ENCODE results near the gene SFI1. TPM values are rescaled to one million over a fixed set of nuclear protein-coding genes. Genes with fewer than 3 reads are reported as not detected.

Gene SFI1
- total and polyA plus RNA-seq, 2 of the 4 experiments (the other 2 are of a cell fraction) = 9.9 to 12.0 TPM

- Histone ChIP-seq H3K14ac (replicated peaks; ENCODE audit: low read depth, low read length) (peak overlapping the region; percentile 77), H4K8ac (ENCODE audit: low read depth in 2 of 2, low read length in 2 of 2) (peak overlapping the region; percentile 41 to 80), H3K23ac (ENCODE audit: low read depth, low read length) (peak overlapping the region; percentile 20; the same call in 1 of the 2 replicates), H2AK9ac (replicated peaks; ENCODE audit: low read depth, low read length, poor library complexity) (peak overlapping the region; percentile 19), H3K9me1 (ENCODE audit: insufficient read depth, low read length) (peaks cover 15% of the 10 kb centered on the region), H2BK5ac (ENCODE audit: low read depth, low read length, poor library complexity, severe bottlenecking) (peak overlapping the region; percentile 97), H2BK120ac (ENCODE audit: low read depth, low read length) (peak overlapping the region; percentile 95), H3K9me3 (ENCODE audit: control insufficient read depth, insufficient read depth, low read length) (no peaks in the 10 kb centered on the region), H3K4me1 (ENCODE audit: control insufficient read depth, insufficient read depth, low read length) (peaks cover 22% of the 10 kb centered on the region), H3K4me3 (ENCODE audit: insufficient read depth, low read depth, low read length) (no peak overlapping the region), H2BK20ac (ENCODE audit: low read depth, low read length) (peak overlapping the region; percentile 91), H3K27me3 (ENCODE audit: control insufficient read depth, insufficient read depth, low read length) (no peaks in the 10 kb centered on the region), H4K91ac (ENCODE audit: insufficient read depth, low read depth, low read length) (peak overlapping the region; percentile 88), H3K56ac (ENCODE audit: extremely low read depth, insufficient read depth, low read length) (no peak overlapping the region), H4K20me1 (ENCODE audit: insufficient read depth, low read length) (no peaks in the 10 kb centered on the region), H3K4ac (ENCODE audit: low read depth, low read length) (peak overlapping the region; percentile 90), H2AFZ (replicated peaks; ENCODE audit: low read length, poor library complexity) (no peak overlapping the region), H3K18ac (ENCODE audit: low read depth, low read length) (peak overlapping the region; percentile 91), H3K79me1 (ENCODE audit: low read depth in 1 of 2, low read length in 2 of 2) (peaks cover 0 to 3% of the 10 kb centered on the region in 2 experiments; a peak in 1 of 4 replicates), H3K9ac (ENCODE audit: low read depth, low read length) (peak overlapping the region; percentile 45; the same call in 1 of the 2 replicates), H2BK15ac (ENCODE audit: low read depth, low read length) (peak overlapping the region; percentile 59; the same call in 2 of the 3 replicates), H2AK5ac (ENCODE audit: low read depth, low read length) (peak overlapping the region; percentile 57), H3K36me3 (ENCODE audit: control insufficient read depth, insufficient read depth, low read length) (peaks cover 4% of the 10 kb centered on the region), H4K5ac (ENCODE audit: low read depth, low read length) (peak overlapping the region; percentile 56), H3K4me2 (ENCODE audit: low read depth, low read length) (no peak overlapping the region), H3K27ac (ENCODE audit: insufficient read depth, low read length) (peak overlapping the region; percentile 96)
- DNase-seq = peak; percentile 87
- ATAC-seq (ENCODE audit: low read depth) = peak; percentile 66
- TF ChIP-seq CHD1 (IDR thresholded peaks at IDR 0.05; ENCODE audit: low read depth, low read length) = no peak
- TF ChIP-seq POLR2A (IDR thresholded peaks at IDR 0.05; ENCODE audit: low read depth, low read length) = no peak
- TF ChIP-seq USF2 (IDR thresholded peaks at IDR 0.05; ENCODE audit: low read depth, low read length) = no peak
- no peak for TF ChIP-seq MAZ (IDR thresholded peaks at IDR 0.05; ENCODE audit: borderline replicate concordance, low read depth, low read length)
- peak; percentile 59 for TF ChIP-seq CEBPB (IDR thresholded peaks at IDR 0.05; ENCODE audit: low read depth, low read length)
- dilution Hi-C loops (cut with HindIII; ENCODE audit: low sequenced_read_pairs, unreplicated experiment) (no loop called here), in situ Hi-C loops (cut with MboI; ENCODE audit: low sequenced_read_pairs) (no loop called here), intact Hi-C loops (cut with micrococcal nuclease) (loop anchor here (1.0 kb wide), 1 partner anchor 16 kb away; no protein-coding TSS in a partner anchor)
- ChIA-PET POLR2A (ENCODE audit: unreplicated experiment) (interaction anchor here (0.5 to 0.6 kb wide), 2 partner anchors 13 to 202 kb away, joined by 3 to 5 read pairs; no protein-coding TSS in a partner anchor), CTCF (no interaction called here)
- 91% methylated on average over 4 of the region's 7 CpGs; no CpG with 5 or more reads in 1 of the 2 experiments for WGBS, 2 experiments (ENCODE audit: extremely low coverage in 2 of 2, insufficient read length in 1 of 2)
- no TSS peak for BruUV-seq (replicated peaks)
Measured at GRCh38 chr22:31586137-31586920, 90.0 kb downstream of the SFI1 start.

Data from IMR-90 (cell line).